ENCODE data around the gene EIPR1. TPM values are rescaled to one million over a fixed set of nuclear protein-coding genes. Genes with fewer than 3 reads are reported as not detected.
A peak's percentile ranks its signal among the peaks of the same experiment; 100 is the strongest.

Gene EIPR1
- total and polyA plus RNA-seq, 10 of the 15 experiments (the other 5 are each of a cell fraction or from before 2014, with no cell fraction given) = 23.6 to 61.2 (median 42.2) TPM

DNA sequence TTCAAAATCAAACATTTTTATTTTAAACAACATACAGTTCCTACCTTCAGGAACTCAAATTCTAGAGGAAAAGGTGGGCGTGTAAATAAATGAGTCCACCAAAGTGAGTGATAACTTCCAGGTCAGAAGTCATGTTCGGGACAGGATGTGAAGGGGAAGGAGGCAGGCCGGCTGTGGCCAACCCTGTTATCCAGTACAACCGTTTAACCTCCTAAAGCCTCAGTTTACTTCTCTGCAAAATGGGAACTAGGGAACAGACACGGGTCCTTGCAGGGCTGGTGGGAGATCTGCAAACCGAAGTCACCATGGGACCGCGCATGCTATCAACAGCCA, 373 bp downstream of the EIPR1 start (continued):
- TF ChIP-seq, protein P1, sequence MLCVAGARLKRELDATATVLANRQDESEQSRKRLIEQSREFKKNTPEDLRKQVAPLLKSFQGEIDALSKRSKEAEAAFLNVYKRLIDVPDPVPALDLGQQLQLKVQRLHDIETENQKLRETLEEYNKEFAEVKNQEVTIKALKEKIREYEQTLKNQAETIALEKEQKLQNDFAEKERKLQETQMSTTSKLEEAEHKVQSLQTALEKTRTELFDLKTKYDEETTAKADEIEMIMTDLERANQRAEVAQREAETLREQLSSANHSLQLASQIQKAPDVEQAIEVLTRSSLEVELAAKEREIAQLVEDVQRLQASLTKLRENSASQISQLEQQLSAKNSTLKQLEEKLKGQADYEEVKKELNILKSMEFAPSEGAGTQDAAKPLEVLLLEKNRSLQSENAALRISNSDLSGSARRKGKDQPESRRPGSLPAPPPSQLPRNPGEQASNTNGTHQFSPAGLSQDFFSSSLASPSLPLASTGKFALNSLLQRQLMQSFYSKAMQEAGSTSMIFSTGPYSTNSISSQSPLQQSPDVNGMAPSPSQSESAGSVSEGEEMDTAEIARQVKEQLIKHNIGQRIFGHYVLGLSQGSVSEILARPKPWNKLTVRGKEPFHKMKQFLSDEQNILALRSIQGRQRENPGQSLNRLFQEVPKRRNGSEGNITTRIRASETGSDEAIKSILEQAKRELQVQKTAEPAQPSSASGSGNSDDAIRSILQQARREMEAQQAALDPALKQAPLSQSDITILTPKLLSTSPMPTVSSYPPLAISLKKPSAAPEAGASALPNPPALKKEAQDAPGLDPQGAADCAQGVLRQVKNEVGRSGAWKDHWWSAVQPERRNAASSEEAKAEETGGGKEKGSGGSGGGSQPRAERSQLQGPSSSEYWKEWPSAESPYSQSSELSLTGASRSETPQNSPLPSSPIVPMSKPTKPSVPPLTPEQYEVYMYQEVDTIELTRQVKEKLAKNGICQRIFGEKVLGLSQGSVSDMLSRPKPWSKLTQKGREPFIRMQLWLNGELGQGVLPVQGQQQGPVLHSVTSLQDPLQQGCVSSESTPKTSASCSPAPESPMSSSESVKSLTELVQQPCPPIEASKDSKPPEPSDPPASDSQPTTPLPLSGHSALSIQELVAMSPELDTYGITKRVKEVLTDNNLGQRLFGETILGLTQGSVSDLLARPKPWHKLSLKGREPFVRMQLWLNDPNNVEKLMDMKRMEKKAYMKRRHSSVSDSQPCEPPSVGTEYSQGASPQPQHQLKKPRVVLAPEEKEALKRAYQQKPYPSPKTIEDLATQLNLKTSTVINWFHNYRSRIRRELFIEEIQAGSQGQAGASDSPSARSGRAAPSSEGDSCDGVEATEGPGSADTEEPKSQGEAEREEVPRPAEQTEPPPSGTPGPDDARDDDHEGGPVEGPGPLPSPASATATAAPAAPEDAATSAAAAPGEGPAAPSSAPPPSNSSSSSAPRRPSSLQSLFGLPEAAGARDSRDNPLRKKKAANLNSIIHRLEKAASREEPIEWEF (IDR thresholded peaks at IDR 0.05; ENCODE audit: insufficient replicate concordance, low read depth, low read length) = no peak
- TF ChIP-seq TCF7 (IDR thresholded peaks at IDR 0.05; ENCODE audit: borderline replicate concordance) = no peak
- no peak for TF ChIP-seq SIN3A (IDR thresholded peaks at IDR 0.05; ENCODE audit: low read depth, low read length)
- no peak for TF ChIP-seq DPF2 (IDR thresholded peaks at IDR 0.05)
- no peak for TF ChIP-seq WRNIP1 (IDR thresholded peaks at IDR 0.05; ENCODE audit: borderline replicate concordance, low read depth, low read length)
- TF ChIP-seq, protein P2, sequence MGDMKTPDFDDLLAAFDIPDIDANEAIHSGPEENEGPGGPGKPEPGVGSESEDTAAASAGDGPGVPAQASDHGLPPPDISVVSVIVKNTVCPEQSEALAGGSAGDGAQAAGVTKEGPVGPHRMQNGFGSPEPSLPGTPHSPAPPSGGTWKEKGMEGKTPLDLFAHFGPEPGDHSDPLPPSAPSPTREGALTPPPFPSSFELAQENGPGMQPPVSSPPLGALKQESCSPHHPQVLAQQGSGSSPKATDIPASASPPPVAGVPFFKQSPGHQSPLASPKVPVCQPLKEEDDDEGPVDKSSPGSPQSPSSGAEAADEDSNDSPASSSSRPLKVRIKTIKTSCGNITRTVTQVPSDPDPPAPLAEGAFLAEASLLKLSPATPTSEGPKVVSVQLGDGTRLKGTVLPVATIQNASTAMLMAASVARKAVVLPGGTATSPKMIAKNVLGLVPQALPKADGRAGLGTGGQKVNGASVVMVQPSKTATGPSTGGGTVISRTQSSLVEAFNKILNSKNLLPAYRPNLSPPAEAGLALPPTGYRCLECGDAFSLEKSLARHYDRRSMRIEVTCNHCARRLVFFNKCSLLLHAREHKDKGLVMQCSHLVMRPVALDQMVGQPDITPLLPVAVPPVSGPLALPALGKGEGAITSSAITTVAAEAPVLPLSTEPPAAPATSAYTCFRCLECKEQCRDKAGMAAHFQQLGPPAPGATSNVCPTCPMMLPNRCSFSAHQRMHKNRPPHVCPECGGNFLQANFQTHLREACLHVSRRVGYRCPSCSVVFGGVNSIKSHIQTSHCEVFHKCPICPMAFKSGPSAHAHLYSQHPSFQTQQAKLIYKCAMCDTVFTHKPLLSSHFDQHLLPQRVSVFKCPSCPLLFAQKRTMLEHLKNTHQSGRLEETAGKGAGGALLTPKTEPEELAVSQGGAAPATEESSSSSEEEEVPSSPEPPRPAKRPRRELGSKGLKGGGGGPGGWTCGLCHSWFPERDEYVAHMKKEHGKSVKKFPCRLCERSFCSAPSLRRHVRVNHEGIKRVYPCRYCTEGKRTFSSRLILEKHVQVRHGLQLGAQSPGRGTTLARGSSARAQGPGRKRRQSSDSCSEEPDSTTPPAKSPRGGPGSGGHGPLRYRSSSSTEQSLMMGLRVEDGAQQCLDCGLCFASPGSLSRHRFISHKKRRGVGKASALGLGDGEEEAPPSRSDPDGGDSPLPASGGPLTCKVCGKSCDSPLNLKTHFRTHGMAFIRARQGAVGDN (IDR thresholded peaks at IDR 0.05) = 0 out of 2 replicates have a peak, but pooled peaks have one; percentile 36
- no peak for TF ChIP-seq BMI1 (IDR thresholded peaks at IDR 0.05; ENCODE audit: borderline replicate concordance)
- TF ChIP-seq, protein P3, sequence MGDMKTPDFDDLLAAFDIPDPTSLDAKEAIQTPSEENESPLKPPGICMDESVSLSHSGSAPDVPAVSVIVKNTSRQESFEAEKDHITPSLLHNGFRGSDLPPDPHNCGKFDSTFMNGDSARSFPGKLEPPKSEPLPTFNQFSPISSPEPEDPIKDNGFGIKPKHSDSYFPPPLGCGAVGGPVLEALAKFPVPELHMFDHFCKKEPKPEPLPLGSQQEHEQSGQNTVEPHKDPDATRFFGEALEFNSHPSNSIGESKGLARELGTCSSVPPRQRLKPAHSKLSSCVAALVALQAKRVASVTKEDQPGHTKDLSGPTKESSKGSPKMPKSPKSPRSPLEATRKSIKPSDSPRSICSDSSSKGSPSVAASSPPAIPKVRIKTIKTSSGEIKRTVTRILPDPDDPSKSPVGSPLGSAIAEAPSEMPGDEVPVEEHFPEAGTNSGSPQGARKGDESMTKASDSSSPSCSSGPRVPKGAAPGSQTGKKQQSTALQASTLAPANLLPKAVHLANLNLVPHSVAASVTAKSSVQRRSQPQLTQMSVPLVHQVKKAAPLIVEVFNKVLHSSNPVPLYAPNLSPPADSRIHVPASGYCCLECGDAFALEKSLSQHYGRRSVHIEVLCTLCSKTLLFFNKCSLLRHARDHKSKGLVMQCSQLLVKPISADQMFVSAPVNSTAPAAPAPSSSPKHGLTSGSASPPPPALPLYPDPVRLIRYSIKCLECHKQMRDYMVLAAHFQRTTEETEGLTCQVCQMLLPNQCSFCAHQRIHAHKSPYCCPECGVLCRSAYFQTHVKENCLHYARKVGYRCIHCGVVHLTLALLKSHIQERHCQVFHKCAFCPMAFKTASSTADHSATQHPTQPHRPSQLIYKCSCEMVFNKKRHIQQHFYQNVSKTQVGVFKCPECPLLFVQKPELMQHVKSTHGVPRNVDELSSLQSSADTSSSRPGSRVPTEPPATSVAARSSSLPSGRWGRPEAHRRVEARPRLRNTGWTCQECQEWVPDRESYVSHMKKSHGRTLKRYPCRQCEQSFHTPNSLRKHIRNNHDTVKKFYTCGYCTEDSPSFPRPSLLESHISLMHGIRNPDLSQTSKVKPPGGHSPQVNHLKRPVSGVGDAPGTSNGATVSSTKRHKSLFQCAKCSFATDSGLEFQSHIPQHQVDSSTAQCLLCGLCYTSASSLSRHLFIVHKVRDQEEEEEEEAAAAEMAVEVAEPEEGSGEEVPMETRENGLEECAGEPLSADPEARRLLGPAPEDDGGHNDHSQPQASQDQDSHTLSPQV (IDR thresholded peaks at IDR 0.05) = no peak
- TF ChIP-seq, protein P4, sequence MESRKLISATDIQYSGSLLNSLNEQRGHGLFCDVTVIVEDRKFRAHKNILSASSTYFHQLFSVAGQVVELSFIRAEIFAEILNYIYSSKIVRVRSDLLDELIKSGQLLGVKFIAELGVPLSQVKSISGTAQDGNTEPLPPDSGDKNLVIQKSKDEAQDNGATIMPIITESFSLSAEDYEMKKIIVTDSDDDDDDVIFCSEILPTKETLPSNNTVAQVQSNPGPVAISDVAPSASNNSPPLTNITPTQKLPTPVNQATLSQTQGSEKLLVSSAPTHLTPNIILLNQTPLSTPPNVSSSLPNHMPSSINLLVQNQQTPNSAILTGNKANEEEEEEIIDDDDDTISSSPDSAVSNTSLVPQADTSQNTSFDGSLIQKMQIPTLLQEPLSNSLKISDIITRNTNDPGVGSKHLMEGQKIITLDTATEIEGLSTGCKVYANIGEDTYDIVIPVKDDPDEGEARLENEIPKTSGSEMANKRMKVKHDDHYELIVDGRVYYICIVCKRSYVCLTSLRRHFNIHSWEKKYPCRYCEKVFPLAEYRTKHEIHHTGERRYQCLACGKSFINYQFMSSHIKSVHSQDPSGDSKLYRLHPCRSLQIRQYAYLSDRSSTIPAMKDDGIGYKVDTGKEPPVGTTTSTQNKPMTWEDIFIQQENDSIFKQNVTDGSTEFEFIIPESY (IDR thresholded peaks at IDR 0.05) = no peak
- TF ChIP-seq, protein P5, sequence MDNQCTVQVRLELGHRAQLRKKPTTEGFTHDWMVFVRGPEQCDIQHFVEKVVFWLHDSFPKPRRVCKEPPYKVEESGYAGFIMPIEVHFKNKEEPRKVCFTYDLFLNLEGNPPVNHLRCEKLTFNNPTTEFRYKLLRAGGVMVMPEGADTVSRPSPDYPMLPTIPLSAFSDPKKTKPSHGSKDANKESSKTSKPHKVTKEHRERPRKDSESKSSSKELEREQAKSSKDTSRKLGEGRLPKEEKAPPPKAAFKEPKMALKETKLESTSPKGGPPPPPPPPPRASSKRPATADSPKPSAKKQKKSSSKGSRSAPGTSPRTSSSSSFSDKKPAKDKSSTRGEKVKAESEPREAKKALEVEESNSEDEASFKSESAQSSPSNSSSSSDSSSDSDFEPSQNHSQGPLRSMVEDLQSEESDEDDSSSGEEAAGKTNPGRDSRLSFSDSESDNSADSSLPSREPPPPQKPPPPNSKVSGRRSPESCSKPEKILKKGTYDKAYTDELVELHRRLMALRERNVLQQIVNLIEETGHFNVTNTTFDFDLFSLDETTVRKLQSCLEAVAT (IDR thresholded peaks at IDR 0.05) = no peak; the same call in 1 of the 2 replicates
- TF ChIP-seq MEF2B (IDR thresholded peaks at IDR 0.05; ENCODE audit: partially characterized antibody, poor library complexity, severe bottlenecking) = no peak
